Nephron progenitor cell (in vitro differentiated cells): ENCODE measurements around the gene SRCAP.

Experiments used
- DNase-seq: peaks from one replicate; pipeline ENCODE4 v3.0.0; 2021
- H3K27ac Mint-ChIP-seq: 2 replicates; pipeline ENCODE4 v1.8.0; 2021; ENCODE audit warnings: mild to moderate bottlenecking, moderate library complexity, mixed read lengths
- H3K27me3 Mint-ChIP-seq: 2 replicates; pipeline ENCODE4 v1.8.0; 2021; ENCODE audit warnings: mild to moderate bottlenecking, low read depth, mixed read lengths; ENCODE audit not compliant: poor library complexity
- H3K36me3 Mint-ChIP-seq: 2 replicates; pipeline ENCODE4 v1.8.0; 2021; ENCODE audit warnings: low read depth, mixed read lengths
- H3K4me1 Mint-ChIP-seq: 2 replicates; pipeline ENCODE4 v1.8.0; 2021; ENCODE audit warnings: mixed read lengths
- H3K4me3 Mint-ChIP-seq: 2 replicates; pipeline ENCODE4 v1.8.0; 2021; ENCODE audit warnings: mild to moderate bottlenecking, moderate library complexity, mixed read lengths
- H3K9me3 Mint-ChIP-seq: 2 replicates; pipeline ENCODE4 v1.8.0; 2021; ENCODE audit warnings: mild to moderate bottlenecking, moderate library complexity, mixed read lengths
- CTCF ChIP-seq: fragments of 200-600 bp; sonication (generic); IDR thresholded peaks from 2 replicates; pipeline ENCODE4 v1.5.0; 2021; ENCODE audit warnings: antibody characterized with exemption

Gene SRCAP

GRCh38 chr16:30744183-30744582, 45.2 kb downstream of the SRCAP start:
- no peak overlapping the region for H3K4me3 Mint-ChIP-seq
- peaks cover 32% of the 10 kb centered on the region for H3K36me3 Mint-ChIP-seq
- H3K27ac Mint-ChIP-seq, result no peak overlapping the region
- no peaks in the 10 kb centered on the region for H3K9me3 Mint-ChIP-seq
- peaks cover 27% of the 10 kb centered on the region for H3K4me1 Mint-ChIP-seq
- no peaks in the 10 kb centered on the region for H3K27me3 Mint-ChIP-seq
- TF ChIP-seq CTCF, result no peak
- no peak for DNase-seq

GRCh38 chr16:30745082-30745481, 46.1 kb downstream of the SRCAP start:
- no peak overlapping the region for H3K4me3 Mint-ChIP-seq
- H3K27ac Mint-ChIP-seq, result no peak overlapping the region
- no peak for TF ChIP-seq CTCF
- peaks cover 31% of the 10 kb centered on the region for H3K36me3 Mint-ChIP-seq
- no peaks in the 10 kb centered on the region for H3K9me3 Mint-ChIP-seq
- no peaks in the 10 kb centered on the region for H3K27me3 Mint-ChIP-seq
- peaks cover 35% of the 10 kb centered on the region for H3K4me1 Mint-ChIP-seq
- DNase-seq, result no peak

- Mint-ChIP-seq H3K27me3 (no peaks in the 10 kb centered on the region), H3K27ac (no peak overlapping the region), H3K9me3 (no peaks in the 10 kb centered on the region), H3K36me3 (peaks cover 25% of the 10 kb centered on the region), H3K4me1 (peaks cover 28% of the 10 kb centered on the region), H3K4me3 (no peak overlapping the region)
- no peak for DNase-seq
- no peak for TF ChIP-seq CTCF
Observed at GRCh38 chr16:30746638-30747175, 47.7 kb downstream of the SRCAP start.

GRCh38 chr16:30747331-30747730, 48.4 kb downstream of the SRCAP start:
- H3K4me3 Mint-ChIP-seq, result peak overlapping the region; percentile 98
- peak overlapping the region; percentile 46 for H3K27ac Mint-ChIP-seq
- no peak for TF ChIP-seq CTCF
- H3K4me1 Mint-ChIP-seq, result peaks cover 28% of the 10 kb centered on the region
- no peaks in the 10 kb centered on the region for H3K27me3 Mint-ChIP-seq
- H3K9me3 Mint-ChIP-seq, result no peaks in the 10 kb centered on the region
- DNase-seq, result no peak
- peaks cover 19% of the 10 kb centered on the region for H3K36me3 Mint-ChIP-seq

GRCh38 chr16:30747799-30748633, 49.0 kb downstream of the SRCAP start, which contains the start of gene PHKG2:
PHKG2 (plus strand) TSS chr16:30748425; CDS start chr16:30748821, 396 bp downstream.
- Mint-ChIP-seq H3K27ac (peak within 1 kb of the TSS; percentile 98), H3K4me3 (peak within 1 kb of the TSS; percentile 98), H3K9me3 (no peaks in the 10 kb centered on the region), H3K36me3 (peaks cover 17% of the 10 kb centered on the region), H3K4me1 (peaks cover 28% of the 10 kb centered on the region), H3K27me3 (no peaks in the 10 kb centered on the region)
- DNase-seq, result peak; percentile 98
- no peak for TF ChIP-seq CTCF
